ENCODE data around the gene NR6A1. TPM values are rescaled to one million over a fixed set of nuclear protein-coding genes. Genes with fewer than 3 reads are reported as not detected.

The NR6A1 gene
- total and polyA plus RNA-seq, 2 of the 13 experiments (the other 11 are each of a cell fraction or from before 2014, with no cell fraction given) = 28.1 to 31.5 TPM

GRCh38 chr9:124665391-124666058 is 105.6 kb downstream of the NR6A1 start (continued):
- TF ChIP-seq STAG1 (CRISPR knock-in tag; IDR thresholded peaks at IDR 0.05) (no peak), ZNF784 (CRISPR knock-in tag; IDR thresholded peaks at IDR 0.05; ENCODE audit: borderline replicate concordance) (no peak), ZC3H4 (CRISPR knock-in tag; IDR thresholded peaks at IDR 0.05; ENCODE audit: borderline replicate concordance) (no peak), THAP8 (CRISPR knock-in tag; IDR thresholded peaks at IDR 0.05; ENCODE audit: borderline replicate concordance) (no peak), MIER3 (CRISPR knock-in tag; IDR thresholded peaks at IDR 0.05; ENCODE audit: borderline replicate concordance) (no peak), ZKSCAN1 (IDR thresholded peaks at IDR 0.05; ENCODE audit: low read length) (no peak), KLF11 (CRISPR knock-in tag; IDR thresholded peaks at IDR 0.05) (no peak), THAP11 (CRISPR knock-in tag; IDR thresholded peaks at IDR 0.05) (no peak), NFYB (CRISPR knock-in tag; IDR thresholded peaks at IDR 0.05) (no peak), ARNT2 (CRISPR knock-in tag; IDR thresholded peaks at IDR 0.05; ENCODE audit: low read depth) (no peak), ZXDC (CRISPR knock-in tag; IDR thresholded peaks at IDR 0.05) (no peak), ZNF263 (CRISPR knock-in tag; IDR thresholded peaks at IDR 0.05) (no peak), KLF13 (CRISPR knock-in tag; IDR thresholded peaks at IDR 0.05) (no peak), NFE2L2 (IDR thresholded peaks at IDR 0.05; ENCODE audit: low read length) (no peak), SIN3B (IDR thresholded peaks at IDR 0.05; ENCODE audit: low read length) (no peak), DRAP1 (CRISPR knock-in tag; IDR thresholded peaks at IDR 0.05) (0 out of 2 replicates have a peak, but pooled peaks have one; percentile 40), HOXD1 (CRISPR knock-in tag; IDR thresholded peaks at IDR 0.05) (no peak), ZNF546 (CRISPR knock-in tag; conservative IDR thresholded peaks at IDR 0.05) (no peak), ZBTB44 (CRISPR knock-in tag; IDR thresholded peaks at IDR 0.05) (no peak), ZNF530 (CRISPR knock-in tag; IDR thresholded peaks at IDR 0.05; ENCODE audit: low read depth) (no peak), ATM (IDR thresholded peaks at IDR 0.05; ENCODE audit: borderline replicate concordance) (no peak), UBTF (CRISPR knock-in tag; IDR thresholded peaks at IDR 0.05) (no peak), KMT2B (CRISPR knock-in tag; IDR thresholded peaks at IDR 0.05) (no peak), MBNL3 (CRISPR knock-in tag; conservative IDR thresholded peaks at IDR 0.05) (no peak)
